Stimulated activated CD8-positive, alpha-beta memory T cell treated with anti-CD3 and anti-CD28 coated beads, Interleukin-15, amount 100 ng/mL, for 24 hours (primary cell): ENCODE data around the gene NEGR1.

ENCODE experiments used
- DNase-seq: peaks from one replicate; pipeline ENCODE4 v3.0.0-alpha.2; 2020; ENCODE audit warnings: low read depth

NEGR1 gene

DNA sequence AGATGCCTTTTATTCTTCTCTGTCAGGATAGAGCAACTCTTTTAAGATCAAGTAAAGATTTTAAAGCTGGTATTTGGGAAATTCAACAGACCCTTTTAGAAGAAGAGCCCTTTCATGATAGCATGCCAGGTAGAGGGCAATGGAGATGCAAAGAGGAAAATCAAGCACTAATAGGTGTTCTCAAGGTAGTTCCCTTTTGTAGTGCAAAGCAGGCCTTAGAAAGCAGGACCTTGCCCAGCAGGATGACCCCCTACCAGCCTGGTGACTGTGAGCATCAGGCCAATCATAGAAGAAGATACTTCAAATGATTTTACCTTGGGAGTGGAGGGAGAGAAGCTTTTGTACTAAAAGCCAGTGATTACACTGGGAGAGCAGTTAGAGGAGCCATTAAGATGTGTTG lies 820.1 kb downstream of the NEGR1 start:
- no peak for DNase-seq

DNA sequence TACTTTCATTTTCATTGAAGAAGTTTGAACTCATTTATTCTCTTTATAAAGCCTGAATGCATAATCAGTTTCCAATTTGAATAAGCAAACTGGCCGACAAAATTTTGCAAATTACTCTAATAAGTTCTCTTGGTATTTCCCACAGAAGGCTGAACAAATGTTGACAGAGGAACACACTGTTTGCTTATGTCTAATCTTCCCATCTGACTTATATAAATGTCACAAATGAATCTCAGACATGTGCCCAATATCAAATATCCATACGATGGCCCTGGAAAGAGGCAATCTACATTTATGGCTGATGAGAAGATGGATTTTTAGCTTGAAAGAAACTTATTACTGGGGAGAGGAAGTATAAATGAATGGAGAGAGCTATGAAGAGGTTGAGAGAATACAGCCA lies 820.9 kb downstream of the NEGR1 start:
- no peak for DNase-seq

DNA sequence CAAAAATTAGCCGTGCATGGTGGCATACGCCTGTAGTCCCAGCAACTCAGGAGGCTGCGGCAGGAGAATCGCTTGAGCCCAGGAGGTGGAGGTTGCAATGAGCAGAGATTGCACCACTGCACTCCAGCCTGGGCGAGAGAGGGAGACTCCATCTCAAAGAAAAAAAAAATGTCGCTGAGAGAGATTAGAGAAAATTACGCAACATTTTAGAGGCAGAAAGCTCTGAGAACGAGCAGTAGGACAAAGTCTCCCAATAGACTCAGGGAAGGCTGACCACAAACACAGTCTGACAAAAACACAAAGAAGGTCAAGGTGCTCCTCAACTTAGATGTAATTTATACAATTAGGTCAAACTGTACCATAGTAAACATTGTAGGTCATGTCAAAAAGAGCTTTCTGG lies 833.9 kb downstream of the NEGR1 start:
- no peak for DNase-seq

DNA sequence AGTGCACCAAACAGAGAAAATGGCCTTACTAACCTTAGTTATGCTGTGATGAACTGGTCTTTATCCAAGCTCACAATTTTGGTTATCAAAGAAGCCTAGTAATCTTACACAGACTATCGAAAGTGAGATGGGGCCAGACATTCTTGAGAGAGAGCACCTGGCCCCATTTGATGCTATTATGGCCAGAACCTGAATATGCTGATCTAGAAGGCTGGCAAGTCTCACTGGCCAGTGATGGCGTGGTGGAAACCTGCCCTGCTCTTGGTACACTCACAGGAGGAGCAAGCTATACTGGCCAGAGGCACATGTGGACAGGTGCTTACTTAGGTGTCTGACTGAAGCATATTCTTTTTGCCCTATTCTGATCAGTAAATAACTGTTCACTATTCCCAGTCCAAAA lies 843.7 kb downstream of the NEGR1 start:
- no peak for DNase-seq

DNA sequence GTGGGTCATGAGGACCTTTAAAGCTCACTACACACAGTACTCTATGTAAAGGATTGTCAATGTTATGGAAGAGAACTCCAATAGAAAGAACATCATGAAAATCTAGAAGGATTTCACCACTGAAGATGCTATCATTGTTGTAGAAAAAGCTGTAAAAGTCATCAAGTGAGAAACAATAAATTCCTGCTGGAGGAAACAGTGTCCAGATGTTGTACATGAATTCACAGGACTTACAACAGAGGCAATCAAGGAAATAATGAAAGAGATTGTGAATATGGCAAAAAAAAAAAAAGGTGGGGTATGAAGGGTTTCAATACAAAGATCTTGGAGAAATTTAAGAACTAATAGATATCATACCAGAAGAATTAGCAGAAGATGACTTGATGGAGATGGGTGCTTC lies 846.4 kb downstream of the NEGR1 start:
- DNase-seq: no peak

DNA sequence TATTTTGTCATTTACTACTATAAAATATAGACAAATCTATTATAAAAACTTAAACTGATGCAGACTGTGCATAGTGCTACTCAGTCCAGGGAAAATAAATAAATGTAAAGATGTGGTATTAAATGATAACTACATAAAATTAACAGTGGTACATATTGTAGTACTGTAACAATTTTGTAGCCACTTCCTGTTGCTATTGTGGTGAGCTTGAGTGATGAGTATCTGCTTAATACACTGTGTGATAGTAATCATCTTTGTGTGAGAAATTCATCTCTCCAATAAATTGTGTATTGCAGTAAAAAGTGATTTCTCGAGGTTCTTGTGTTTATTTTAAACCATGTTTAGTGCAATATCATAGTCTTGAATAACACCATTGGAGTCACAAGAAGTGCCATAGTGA lies 848.1 kb downstream of the NEGR1 start:
- DNase-seq: no peak

DNA sequence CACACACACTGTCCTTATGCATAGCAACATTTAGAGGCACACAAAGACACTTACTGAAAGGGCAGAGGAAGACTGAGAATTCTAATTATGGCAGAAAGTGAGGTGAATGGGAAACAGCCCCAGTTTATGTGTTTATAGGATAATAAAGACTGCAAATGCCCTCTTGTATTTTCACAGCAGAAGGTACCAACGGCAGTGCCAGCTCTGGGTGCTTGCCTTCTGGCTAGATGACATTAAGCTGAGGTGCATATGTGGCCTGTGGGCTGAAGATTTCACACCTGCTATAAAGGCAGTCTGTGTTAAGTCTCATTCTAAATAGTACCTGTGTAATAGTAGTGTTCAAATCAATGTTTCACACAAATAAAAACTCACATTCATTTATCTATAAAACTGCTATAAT lies 854.3 kb downstream of the NEGR1 start:
- DNase-seq: no peak

DNA sequence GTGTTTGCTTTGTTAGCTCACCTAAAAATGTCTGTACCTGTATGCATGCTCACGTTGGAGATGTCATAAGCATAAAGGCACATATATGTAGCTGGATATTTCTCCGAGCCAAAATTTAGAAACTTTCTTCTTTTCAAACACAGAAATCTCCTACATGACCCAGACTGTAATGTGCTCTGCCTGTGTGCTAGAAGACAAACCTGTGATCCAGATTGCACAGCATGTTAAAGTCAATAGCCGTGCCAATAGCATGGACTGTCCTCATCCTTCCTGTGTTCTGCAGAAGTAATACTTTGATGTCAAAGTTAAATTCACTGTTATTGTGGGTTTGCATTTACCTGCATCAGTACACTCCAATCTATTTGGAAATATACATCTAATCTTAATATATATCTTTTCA lies 855.3 kb downstream of the NEGR1 start:
- DNase-seq: no peak

DNA sequence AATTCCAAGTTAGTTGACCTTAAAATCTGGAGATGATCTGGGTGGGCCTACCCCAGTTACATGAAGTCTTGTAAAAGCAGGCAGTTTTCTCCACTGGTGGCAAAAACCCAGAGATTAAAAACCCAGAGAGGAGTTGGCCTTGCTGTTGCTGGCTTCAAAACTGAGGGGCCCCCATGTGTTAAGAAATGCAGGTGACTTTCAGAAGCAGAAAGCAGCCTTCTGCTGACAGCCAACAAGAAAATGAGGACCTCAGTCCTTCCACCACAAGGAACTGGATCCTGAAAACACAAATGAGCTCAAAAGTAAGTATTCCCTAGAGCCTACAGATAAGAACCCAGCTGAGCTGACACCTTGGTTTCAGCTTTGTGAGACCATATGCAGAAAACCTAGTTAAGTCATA lies 857.8 kb downstream of the NEGR1 start:
- no peak for DNase-seq

DNA sequence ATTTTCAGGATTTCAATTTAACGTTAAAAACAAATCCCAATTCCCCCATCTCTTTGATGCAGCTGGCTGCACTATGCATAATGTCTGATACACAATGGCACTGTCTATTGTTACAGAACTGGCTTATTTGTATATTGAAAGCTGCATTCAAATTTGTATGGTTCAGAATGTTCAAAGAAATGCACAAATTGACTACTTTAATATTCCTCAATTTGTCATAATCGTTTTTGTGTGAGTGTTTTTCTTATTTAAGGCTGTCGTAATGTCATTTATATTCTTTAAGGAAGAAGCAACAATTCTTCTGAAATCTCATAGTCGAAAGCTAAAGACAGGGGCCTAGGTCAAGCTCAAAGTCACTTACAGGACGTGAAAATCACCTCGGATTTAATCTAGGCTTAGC lies 860.1 kb downstream of the NEGR1 start:
- DNase-seq: no peak

DNA sequence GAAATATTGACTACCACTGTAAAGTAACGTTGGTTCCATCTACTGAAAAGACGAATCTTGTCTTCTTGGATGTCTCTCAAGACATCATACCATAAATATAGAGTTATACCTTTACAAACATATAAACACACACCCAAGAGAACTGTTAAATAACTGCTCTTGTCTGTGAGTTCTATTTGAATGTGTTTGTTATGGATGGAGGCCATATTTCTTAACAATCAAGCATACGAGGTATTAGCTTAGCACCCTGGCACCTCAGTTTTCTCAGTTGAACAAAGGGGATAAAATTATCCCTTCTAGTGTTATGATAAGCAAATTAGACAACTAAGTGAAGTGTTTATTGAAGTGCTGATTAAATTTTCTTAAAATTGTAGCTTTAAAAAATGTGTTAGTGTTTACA lies 864.9 kb downstream of the NEGR1 start:
- DNase-seq: no peak

DNA sequence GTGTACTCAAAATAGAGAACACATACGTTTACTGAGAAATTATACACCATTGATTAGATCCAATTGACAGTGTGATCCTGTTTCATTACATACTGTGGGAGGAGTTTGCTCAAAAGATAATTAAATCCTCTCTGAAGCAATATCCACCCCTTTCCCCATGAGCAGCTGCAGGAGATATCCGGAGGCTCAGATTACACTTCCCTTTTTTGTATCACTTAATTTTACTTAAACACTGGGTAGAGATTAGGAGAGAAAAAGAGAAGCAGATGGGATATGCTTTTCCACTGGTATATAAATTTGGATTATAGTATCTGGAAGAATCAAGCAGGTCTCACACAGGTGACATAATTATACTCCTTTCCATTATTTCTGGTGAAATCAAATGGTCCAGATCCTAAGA lies 868.2 kb downstream of the NEGR1 start:
- DNase-seq: no peak

DNA sequence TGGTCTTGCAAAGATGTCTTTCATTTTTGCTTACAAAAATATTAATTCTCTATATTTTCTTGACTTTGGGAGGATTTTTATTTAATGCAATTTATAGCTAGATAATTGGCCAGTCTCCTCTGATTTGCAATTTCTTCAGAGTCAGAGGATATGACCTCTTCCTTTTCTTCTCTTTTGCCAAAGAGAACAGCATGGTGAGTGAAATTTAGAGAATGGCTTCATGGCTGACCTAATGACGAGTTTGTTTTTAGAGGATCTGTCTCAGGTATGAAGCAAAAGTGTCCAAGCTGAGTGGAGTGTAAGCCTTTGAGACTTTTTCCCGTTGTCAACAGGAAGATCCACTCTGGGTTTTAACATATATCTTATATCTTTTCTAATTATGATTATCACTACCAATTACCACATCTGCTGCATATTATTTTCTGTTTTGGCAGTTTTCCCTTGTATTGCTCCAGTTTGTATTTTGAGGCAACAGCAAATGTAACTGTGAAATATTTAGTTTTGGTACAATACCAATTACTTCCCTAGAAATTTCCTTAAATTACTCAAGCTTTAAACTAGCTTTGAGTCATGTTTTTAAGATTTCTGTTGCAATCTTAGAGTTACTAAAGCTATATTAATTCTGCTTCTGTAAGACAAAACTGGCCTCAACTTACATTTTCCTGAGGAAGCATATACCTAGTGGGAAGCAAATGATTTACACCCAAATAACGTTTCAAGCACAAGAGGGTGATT lies 868.7 kb downstream of the NEGR1 start:
- no peak for DNase-seq

DNA sequence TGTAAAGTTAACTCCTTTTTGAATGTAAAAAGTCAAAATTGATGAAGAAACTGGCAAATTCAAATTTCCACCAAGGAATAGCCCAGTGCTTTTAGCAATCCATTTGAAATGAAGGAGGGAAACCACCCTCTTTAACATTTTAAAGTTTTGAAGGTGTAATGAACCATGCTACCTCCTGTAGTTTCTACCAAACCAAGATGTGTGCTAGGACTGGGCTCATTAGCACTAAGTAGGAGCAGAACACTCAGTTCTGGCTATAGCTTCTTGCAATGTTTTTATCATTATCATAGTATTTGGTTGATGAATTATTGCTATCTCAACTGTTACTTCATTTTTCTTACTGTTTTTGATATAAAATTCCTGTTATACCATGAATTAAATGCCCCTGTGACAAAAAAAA lies 882.3 kb downstream of the NEGR1 start:
- DNase-seq: no peak

DNA sequence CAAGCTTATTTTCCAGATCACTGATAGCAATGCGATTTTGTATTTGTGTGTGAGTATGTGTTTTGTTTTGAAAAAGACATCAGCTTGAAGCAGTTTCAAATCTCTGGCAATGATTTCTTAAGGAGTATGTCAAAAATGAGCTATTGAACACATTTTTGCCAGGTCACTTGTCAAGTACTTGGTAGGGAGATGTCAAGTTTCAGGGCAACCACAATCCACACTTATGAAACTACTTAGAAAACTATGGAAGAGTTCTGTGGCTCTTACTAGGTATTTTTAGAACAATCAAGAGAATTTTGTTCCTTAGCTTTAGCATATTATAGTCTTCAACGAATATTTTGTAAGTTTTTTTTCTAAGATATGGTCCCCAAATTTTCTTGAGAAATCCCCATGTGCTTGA lies 882.7 kb downstream of the NEGR1 start:
- DNase-seq: no peak

DNA sequence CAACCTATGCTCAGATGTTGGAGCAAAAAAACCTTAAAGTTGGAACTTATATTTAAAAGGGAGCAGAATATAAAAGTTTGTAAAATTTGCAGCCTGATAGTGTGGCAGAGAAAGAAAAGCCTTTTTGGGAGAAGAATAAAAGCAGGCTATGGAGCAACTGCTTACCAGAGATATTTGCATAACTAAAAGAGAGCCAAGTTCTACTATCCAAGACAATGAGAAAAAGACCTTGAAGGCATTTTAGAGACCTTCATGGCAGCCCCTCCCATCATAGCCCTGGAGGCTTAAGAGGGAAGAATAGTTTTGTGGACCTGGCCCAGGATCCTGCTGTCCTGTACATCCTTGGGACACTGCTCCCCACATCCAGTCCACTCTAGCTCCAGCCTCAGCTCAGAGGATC lies 889.0 kb downstream of the NEGR1 start:
- DNase-seq: no peak

DNA sequence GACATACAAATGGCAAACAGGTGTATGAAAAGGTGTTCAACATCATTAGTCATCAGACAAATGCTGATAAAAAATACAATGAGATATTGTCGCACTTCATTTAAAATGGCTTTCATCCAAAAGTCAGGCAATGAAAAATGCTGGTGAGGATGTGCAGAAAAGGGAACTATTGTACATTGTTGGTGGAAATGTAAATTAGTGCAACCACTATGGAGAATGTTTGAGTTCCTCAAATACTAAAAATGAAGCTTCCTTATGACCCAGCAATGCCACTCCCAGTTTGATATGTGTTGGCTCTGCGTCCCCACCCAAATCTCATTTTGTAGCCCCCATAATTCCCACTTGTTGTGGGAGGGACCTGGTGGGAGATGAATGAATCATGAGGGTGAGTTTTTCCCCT lies 891.8 kb downstream of the NEGR1 start:
- DNase-seq: no peak

DNA sequence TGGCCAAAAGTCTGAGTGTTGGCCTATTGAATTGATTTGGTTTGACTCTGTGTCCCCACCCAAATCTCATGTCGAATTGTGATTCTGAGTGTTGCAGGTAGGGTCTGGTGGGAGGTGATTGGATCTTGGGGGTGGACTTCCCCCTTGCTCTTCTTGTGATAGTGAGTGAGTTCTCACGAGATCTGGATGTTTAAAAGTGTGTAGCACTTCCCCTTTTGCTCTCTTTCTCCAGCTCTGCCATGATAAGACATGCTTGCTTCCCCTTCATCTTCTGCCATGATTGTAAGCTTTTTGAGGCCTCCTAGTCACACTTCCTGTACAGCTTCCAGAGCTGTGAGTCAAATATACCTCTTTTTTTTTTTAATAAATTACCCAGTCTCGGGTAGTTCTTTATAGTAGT lies 904.5 kb downstream of the NEGR1 start:
- DNase-seq: no peak

DNA sequence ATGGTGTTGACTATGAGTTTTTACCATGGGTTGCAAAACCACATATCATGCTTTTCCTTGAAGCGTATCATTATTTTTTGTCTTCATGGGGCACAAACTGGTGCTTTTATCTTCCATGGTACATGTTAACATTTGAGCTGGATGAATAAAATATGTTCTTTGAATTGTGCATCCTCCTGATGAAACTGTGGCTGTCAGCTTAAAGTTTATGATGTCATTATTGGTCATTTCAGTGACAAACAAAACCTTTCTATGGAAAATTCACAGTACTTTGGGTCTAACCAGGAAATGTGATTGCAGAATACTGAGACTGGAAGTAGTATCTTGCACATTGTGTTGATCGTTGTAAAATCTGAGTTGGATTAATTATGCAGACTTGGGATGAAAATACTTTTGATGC lies 909.8 kb downstream of the NEGR1 start:
- DNase-seq: no peak

DNA sequence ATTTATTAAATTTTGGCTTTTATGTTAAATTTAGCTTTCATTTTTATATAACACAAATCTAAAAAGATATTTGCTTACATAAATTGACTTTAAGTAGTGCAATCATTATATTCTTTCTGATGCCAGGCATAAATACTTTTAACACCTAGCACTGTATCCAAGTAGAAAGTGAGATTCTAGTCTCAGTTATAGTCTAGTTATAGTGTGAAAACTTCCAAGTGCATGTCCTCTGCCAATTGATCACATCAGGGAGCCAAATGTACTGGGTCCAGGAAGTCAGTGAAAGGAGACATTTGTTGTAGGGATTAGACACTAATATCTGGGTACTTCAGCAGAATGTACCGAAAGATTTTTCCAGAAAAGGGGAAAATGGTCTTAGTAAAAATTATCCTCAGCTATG lies 910.8 kb downstream of the NEGR1 start:
- no peak for DNase-seq

DNA sequence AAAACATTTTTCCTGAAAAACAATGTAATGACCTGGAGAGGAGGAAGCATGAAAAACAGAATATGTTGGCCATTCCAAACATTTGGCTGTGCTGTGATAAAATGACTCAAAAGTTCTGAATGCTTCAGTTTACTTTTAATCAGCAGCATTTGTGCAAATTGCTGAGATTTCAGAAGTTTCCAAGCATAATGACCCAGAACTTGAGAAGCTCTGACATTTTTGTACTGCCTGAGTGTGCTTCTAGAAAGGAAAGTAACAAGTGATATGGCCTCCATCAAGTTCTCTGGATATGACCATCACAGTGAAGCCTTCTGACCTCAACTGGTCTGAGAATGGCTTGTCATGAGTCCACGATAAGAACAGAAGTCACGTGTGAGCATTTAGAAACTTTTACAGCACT lies 918.1 kb downstream of the NEGR1 start:
- no peak for DNase-seq

DNA sequence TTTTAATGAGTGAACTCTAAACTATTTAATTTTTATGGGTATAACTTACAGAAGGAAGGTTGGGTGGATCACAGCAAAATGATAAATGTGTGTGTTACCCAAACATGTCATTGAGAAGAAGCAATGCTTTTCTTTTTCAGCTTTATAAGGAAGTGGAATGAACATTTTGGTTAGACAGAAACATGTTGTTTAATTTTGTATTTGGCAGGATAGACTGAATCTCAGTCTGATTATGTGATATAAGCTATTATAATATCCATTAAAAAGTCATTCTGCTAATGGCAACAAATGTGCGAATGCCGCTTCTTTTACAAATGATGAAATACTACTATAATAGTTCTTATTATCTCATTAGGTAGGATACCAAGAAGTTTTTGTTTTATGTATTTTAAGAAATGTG lies 919.6 kb downstream of the NEGR1 start:
- no peak for DNase-seq

DNA sequence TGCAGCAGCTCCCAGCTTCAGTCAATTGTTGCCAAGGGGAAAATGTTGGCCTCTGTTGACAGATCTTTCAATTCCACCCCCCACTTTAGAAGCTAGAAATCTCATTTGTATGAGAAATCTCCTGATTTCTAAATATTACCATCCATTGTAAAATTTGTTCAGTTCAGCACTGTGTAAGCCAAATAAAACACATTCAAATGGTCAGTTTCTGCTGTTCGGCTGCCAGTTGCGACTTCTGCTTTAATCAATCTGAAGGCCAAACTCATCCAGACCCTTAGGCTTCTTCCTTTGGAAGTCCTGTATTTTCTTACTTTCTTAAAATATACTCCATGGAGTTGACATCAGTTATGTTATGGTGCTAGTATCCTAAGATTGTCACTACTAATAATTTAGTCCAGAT lies 920.3 kb downstream of the NEGR1 start:
- DNase-seq: no peak

DNA sequence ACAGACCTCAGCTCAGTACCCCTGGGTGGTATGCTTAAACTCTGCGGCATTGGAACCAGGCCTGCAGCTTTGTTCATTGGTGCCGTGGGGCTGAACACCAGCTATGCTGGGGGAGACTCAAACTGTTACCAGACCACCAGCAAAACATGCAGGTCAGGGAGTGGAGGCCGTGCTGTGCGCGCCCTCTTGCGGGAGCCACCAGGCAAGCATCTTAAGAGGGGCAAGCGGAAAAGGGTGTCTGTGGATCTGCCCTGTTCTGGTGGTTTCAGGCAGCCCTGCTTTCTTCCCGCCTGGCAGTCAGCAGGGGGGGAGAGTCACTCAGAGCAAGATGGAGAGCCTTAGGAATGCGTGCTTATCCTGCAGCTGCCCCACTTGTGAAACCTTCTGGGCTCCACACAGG lies 924.6 kb downstream of the NEGR1 start:
- no peak for DNase-seq

DNA sequence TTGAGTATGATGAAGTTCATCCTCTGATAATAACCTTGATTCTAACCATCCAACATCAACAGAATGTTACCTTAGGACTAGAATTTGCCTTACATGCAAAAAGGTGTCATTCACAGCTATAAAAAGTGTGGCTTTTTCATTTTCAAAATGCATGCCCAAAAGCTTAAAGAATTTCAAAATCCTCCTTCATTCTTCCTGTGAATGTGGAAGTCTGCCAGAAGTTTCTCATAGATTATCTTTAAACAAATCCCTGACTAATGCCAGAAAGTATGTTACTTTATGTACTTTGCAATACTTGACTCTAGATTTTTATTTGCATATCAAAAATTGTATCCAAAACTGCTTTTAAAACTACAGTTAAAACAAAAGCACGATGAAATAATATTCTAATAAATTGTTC lies 930.9 kb downstream of the NEGR1 start:
- no peak for DNase-seq
